OCI-LY1 (cell line): ENCODE data around the gene CDH23.

Experiments
- H2AFZ ChIP-seq: fragments of 200-600 bp; sonication (generic), shearing (Covaris generic); 2 replicates; pipeline ENCODE4 v1.6.0; 2014; ENCODE audit warnings: antibody characterized with exemption, mild to moderate bottlenecking, low read length
- H3F3A ChIP-seq: fragments of 200-600 bp; sonication (generic), shearing (Covaris generic); 2 replicates; pipeline ENCODE4 v1.6.0; 2014; ENCODE audit warnings: mild to moderate bottlenecking, antibody characterized with exemption, low read length, moderate library complexity; ENCODE audit not compliant: insufficient read depth
- H3K27ac ChIP-seq: fragments of 200-600 bp; sonication (generic); 2 replicates; pipeline ENCODE4 v1.5.1; 2014; ENCODE audit warnings: low read length, mixed run types, mild to moderate bottlenecking, low read depth; ENCODE audit not compliant: poor library complexity, severe bottlenecking
- H3K27me3 ChIP-seq: fragments of 200-600 bp; sonication (generic); 2 replicates; pipeline ENCODE4 v1.6.0; 2014; ENCODE audit warnings: antibody characterized with exemption, mild to moderate bottlenecking, low read length, moderate library complexity; ENCODE audit not compliant: insufficient read depth
- H3K36me3 ChIP-seq: fragments of 200-600 bp; sonication (generic); 2 replicates; pipeline ENCODE4 v1.6.1; 2014; ENCODE audit warnings: mild to moderate bottlenecking, antibody characterized with exemption, low read length, moderate library complexity, mixed read lengths; ENCODE audit not compliant: insufficient read depth
- H3K4me1 ChIP-seq: fragments of 200-600 bp; sonication (generic); 2 replicates; pipeline ENCODE4 v1.5.1; 2014; ENCODE audit warnings: mild to moderate bottlenecking, low read length, moderate library complexity; ENCODE audit not compliant: insufficient read depth, severe bottlenecking
- H3K4me2 ChIP-seq: fragments of 200-600 bp; sonication (generic), shearing (Covaris generic); 2 replicates; pipeline ENCODE4 v1.6.1; 2014; ENCODE audit warnings: low read length
- H3K4me3 ChIP-seq: fragments of 200-600 bp; sonication (generic); 2 replicates; pipeline ENCODE4 v1.5.1; 2014; ENCODE audit warnings: low read length, low read depth, mild to moderate bottlenecking, mixed read lengths; ENCODE audit not compliant: poor library complexity, severe bottlenecking
- H3K79me2 ChIP-seq: fragments of 200-600 bp; shearing (Covaris generic); 2 replicates; pipeline ENCODE4 v1.6.1; 2016; ENCODE audit warnings: mixed run types, low read length, mixed read lengths; ENCODE audit not compliant: insufficient read depth
- H3K9ac ChIP-seq: fragments of 200-600 bp; sonication (generic), shearing (Covaris generic); 2 replicates; pipeline ENCODE4 v1.6.1; 2014; ENCODE audit warnings: mild to moderate bottlenecking, low read length, mixed read lengths
- H3K9me2 ChIP-seq: fragments of 200-600 bp; sonication (generic), shearing (Covaris generic); 2 replicates; pipeline ENCODE4 v1.6.1; 2014; ENCODE audit warnings: low read depth, mild to moderate bottlenecking, low read length, mixed read lengths
- H3K9me3 ChIP-seq: fragments of 200-600 bp; shearing (Covaris generic); 2 replicates; pipeline ENCODE4 v1.6.1; 2014; ENCODE audit warnings: low read length, mixed read lengths
- H4K20me1 ChIP-seq: fragments of 200-600 bp; sonication (generic), shearing (Covaris generic); 2 replicates; pipeline ENCODE4 v1.6.0; 2016; ENCODE audit warnings: mild to moderate bottlenecking, low read length; ENCODE audit not compliant: insufficient read depth
- EZH2 ChIP-seq: fragments of 200-600 bp; sonication (generic), shearing (Covaris generic); IDR thresholded peaks from 2 replicates; pipeline ENCODE4 v1.8.0; 2017; ENCODE audit warnings: borderline replicate concordance, mixed run types, mild to moderate bottlenecking, antibody characterized with exemption, low read length, moderate library complexity, mixed read lengths
- TF ChIP-seq, protein P1 (sequence below): fragments of 200-600 bp; sonication (generic), shearing (Covaris generic); IDR thresholded peaks from 2 replicates; pipeline ENCODE4 v1.5.1; 2017; ENCODE audit warnings: mild to moderate bottlenecking, antibody characterized with exemption, low read length, moderate library complexity, mixed read lengths

Gene CDH23

DNA sequence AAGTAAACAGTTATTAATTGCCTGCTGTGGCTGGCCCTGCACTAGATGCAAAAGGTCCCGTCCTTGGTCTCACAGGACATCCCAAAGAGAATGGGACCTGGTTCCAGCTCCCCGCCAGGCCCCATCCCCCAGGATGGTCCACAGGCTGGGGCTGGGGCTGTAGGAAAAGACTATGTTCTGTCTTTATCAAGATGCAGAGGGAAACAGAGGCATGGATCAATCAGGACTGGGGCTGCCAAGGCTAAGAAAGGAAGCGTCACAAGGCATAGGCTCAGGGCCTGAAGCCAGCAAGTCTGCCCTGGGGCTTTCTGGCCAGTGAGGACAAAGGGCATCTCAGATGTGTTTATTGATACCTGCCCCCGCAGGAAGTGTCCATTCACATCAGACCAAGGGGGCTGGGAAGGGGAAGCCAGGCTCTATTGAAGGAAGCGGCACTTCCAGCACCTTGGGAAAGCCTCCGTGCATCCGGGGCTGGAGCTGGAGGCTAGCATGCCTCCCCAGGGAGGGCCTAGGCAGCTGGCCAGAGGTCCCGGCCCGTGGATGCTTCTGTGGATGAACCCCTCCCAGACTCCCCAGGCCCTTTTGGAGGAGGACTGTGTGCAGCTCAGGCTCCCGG lies 370.8 kb downstream of the CDH23 start:
- H3K27ac ChIP-seq: no peak overlapping the region
- H3F3A ChIP-seq: no peaks in the 10 kb centered on the region
- no peaks in the 10 kb centered on the region for H3K36me3 ChIP-seq
- H3K4me3 ChIP-seq: no peak overlapping the region
- H2AFZ ChIP-seq: no peak overlapping the region
- H3K79me2 ChIP-seq: no peaks in the 10 kb centered on the region
- no peaks in the 10 kb centered on the region for H4K20me1 ChIP-seq
- no peak overlapping the region for H3K9ac ChIP-seq
- no peaks in the 10 kb centered on the region for H3K9me2 ChIP-seq
- peaks cover 14% of the 10 kb centered on the region for H3K4me1 ChIP-seq
- H3K27me3 ChIP-seq: no peaks in the 10 kb centered on the region
- no peak for TF ChIP-seq EZH2
- TF ChIP-seq, protein P1, sequence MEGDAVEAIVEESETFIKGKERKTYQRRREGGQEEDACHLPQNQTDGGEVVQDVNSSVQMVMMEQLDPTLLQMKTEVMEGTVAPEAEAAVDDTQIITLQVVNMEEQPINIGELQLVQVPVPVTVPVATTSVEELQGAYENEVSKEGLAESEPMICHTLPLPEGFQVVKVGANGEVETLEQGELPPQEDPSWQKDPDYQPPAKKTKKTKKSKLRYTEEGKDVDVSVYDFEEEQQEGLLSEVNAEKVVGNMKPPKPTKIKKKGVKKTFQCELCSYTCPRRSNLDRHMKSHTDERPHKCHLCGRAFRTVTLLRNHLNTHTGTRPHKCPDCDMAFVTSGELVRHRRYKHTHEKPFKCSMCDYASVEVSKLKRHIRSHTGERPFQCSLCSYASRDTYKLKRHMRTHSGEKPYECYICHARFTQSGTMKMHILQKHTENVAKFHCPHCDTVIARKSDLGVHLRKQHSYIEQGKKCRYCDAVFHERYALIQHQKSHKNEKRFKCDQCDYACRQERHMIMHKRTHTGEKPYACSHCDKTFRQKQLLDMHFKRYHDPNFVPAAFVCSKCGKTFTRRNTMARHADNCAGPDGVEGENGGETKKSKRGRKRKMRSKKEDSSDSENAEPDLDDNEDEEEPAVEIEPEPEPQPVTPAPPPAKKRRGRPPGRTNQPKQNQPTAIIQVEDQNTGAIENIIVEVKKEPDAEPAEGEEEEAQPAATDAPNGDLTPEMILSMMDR: no peak
- no peaks in the 10 kb centered on the region for H3K9me3 ChIP-seq
- H3K4me2 ChIP-seq: no peak overlapping the region

- Histone ChIP-seq H3K36me3 (no peaks in the 10 kb centered on the region), H3K79me2 (no peaks in the 10 kb centered on the region), H3K27me3 (no peaks in the 10 kb centered on the region), H2AFZ (peak overlapping the region; percentile 89), H3F3A (no peaks in the 10 kb centered on the region), H3K9me2 (no peaks in the 10 kb centered on the region), H3K9ac (peak overlapping the region; percentile 15; the same call in 1 of the 2 replicates), H3K4me2 (peak overlapping the region; percentile 64), H3K9me3 (no peaks in the 10 kb centered on the region), H3K4me3 (peak overlapping the region; percentile 31), H3K27ac (peak overlapping the region; percentile 21), H3K4me1 (peaks cover 29% of the 10 kb centered on the region), H4K20me1 (no peaks in the 10 kb centered on the region)
- TF ChIP-seq EZH2: no peak
- TF ChIP-seq, protein P1: no peak
Measured at GRCh38 chr10:71769279-71769823, 372.6 kb downstream of the CDH23 start.

GRCh38 chr10:71770255-71770654 lies 373.5 kb downstream of the CDH23 start:
- Histone ChIP-seq H3K36me3 (no peaks in the 10 kb centered on the region), H4K20me1 (no peaks in the 10 kb centered on the region), H2AFZ (no peak overlapping the region), H3K4me1 (peaks cover 29% of the 10 kb centered on the region), H3K4me3 (no peak overlapping the region), H3F3A (no peaks in the 10 kb centered on the region), H3K79me2 (no peaks in the 10 kb centered on the region), H3K27me3 (no peaks in the 10 kb centered on the region; the same call in 1 of the 2 replicates), H3K27ac (no peak overlapping the region), H3K4me2 (no peak overlapping the region), H3K9ac (no peak overlapping the region), H3K9me2 (no peaks in the 10 kb centered on the region), H3K9me3 (no peaks in the 10 kb centered on the region)
- no peak for TF ChIP-seq EZH2
- TF ChIP-seq, protein P1: no peak
